Naive thymus-derived CD4-positive, alpha-beta T cell (primary cell): ENCODE data around the gene PDE8A. TPM values are rescaled to one million over a fixed set of nuclear protein-coding genes. Genes with fewer than 3 reads are reported as not detected.

Source experiments
- ATAC-seq: fragments of 150-1000 bp; cut with Tn5 transposase; 2 replicates; pipeline ENCODE4 v1.10.0; 2021; ENCODE audit warnings: mild to moderate bottlenecking, moderate library complexity
- CTCF ChIA-PET: fragments of 350-600 bp; sonication (Branson Sonifier 250); formaldehyde crosslinking; loops from one replicate; lab custom pipeline; 2021; ENCODE audit warnings: antibody characterized with exemption; lab: Charles Lee
- POLR2A ChIA-PET: fragments of 350-600 bp; sonication (Branson Sonifier 250); formaldehyde crosslinking; loops from one replicate; lab custom pipeline; 2021; ENCODE audit warnings: antibody characterized with exemption, inconsistent platforms; lab: Charles Lee
- DNase-seq, 9 donors: peaks; one replicate each; pipeline versions ENCODE4 v3.0.0 to v3.0.0-alpha.2; 2020 to 2022; ENCODE audit warnings: mixed read lengths in 1 of 9
- H3K27ac ChIP-seq: one replicate; pipeline ENCODE4 v1.7.0; 2013; ENCODE audit warnings: mild to moderate bottlenecking, low read depth, low read length, moderate library complexity
- H3K27me3 ChIP-seq, 2 donors: one replicate each; pipeline ENCODE4 v1.7.0; 2013; ENCODE audit warnings: low read length in 2 of 2, mild to moderate bottlenecking in 2 of 2, moderate library complexity in 2 of 2; ENCODE audit not compliant: control insufficient read depth in 2 of 2, insufficient read depth in 2 of 2
- H3K36me3 ChIP-seq, 3 experiments: 1 replicate in 2 of 3; 2 replicates in 1 of 3; pipeline ENCODE4 v1.7.0; 2013; ENCODE audit warnings: low read length in 3 of 3, mild to moderate bottlenecking in 3 of 3, moderate library complexity in 1 of 3; ENCODE audit not compliant: insufficient read depth in 3 of 3, control insufficient read depth in 2 of 3
- H3K4me1 ChIP-seq, 2 donors: one replicate each; pipeline ENCODE4 v1.7.0; 2013; ENCODE audit warnings: low read length in 2 of 2, mild to moderate bottlenecking in 2 of 2, moderate library complexity in 1 of 2; ENCODE audit not compliant: control insufficient read depth in 2 of 2, insufficient read depth in 2 of 2
- H3K4me3 ChIP-seq: 2 replicates; pipeline ENCODE4 v1.7.0; 2013; ENCODE audit warnings: mild to moderate bottlenecking, low read length
- H3K9me3 ChIP-seq, 3 experiments: 1 replicate in 2 of 3; 2 replicates in 1 of 3; pipeline ENCODE4 v1.7.0; 2013; ENCODE audit warnings: low read length in 3 of 3; ENCODE audit not compliant: control insufficient read depth in 2 of 3
- H3K27ac Mint-ChIP-seq, 9 donors: one replicate each; pipeline ENCODE4 v1.8.0; 2020 to 2022; ENCODE audit warnings: mixed read lengths in 9 of 9, mild to moderate bottlenecking in 8 of 9, moderate library complexity in 5 of 9, inconsistent platforms in 2 of 9
- H3K27me3 Mint-ChIP-seq, 5 donors: one replicate each; pipeline ENCODE4 v1.8.0; 2021 to 2022; ENCODE audit warnings: mixed read lengths in 5 of 5, mild to moderate bottlenecking in 1 of 5
- H3K36me3 Mint-ChIP-seq, 5 donors: one replicate each; pipeline ENCODE4 v1.8.0; 2020 to 2022; ENCODE audit warnings: mixed read lengths in 5 of 5, mild to moderate bottlenecking in 3 of 5, inconsistent platforms in 1 of 5
- H3K4me1 Mint-ChIP-seq, 7 donors: one replicate each; pipeline ENCODE4 v1.8.0; 2020 to 2022; ENCODE audit warnings: mixed read lengths in 7 of 7, mild to moderate bottlenecking in 3 of 7, inconsistent platforms in 1 of 7
- H3K4me3 Mint-ChIP-seq, 10 donors: one replicate each; pipeline ENCODE4 v1.8.0; 2020 to 2022; ENCODE audit warnings: mild to moderate bottlenecking in 10 of 10, mixed read lengths in 10 of 10, moderate library complexity in 6 of 10, inconsistent platforms in 2 of 10
- H3K9me3 Mint-ChIP-seq, 11 donors: one replicate each; pipeline ENCODE4 v1.8.0; 2020 to 2022; ENCODE audit warnings: mixed read lengths in 11 of 11, mild to moderate bottlenecking in 4 of 11, inconsistent platforms in 1 of 11, moderate library complexity in 1 of 11
- intact Hi-C, 2 donors: fragments of 100-400 bp; cut with micrococcal nuclease; formaldehyde crosslinking; loops; one replicate each; pipeline ENCODE4 v1.15.1; 2023
- polyA plus RNA-seq, 2 donors: library from polyadenylated mRNA; unstranded; fragments of 300-500 nt; fragmentation: Illumina TruSeq; gene quantifications; one replicate each; pipeline ENCODE4 v1.2.3, GENCODE V29; 2021
- total RNA-seq, 6 experiments: library from RNA in 5 of 6; stranded (reverse) in 5 of 6; gene quantifications; 1 replicate in 5 of 6; 2 replicates in 1 of 6; pipeline ENCODE4 v1.2.3 and lab custom pipeline; 2021 to 2026

The PDE8A gene
- total and polyA plus RNA-seq, 7 experiments from 2014 or later, result 1.7 to 43.3 (median 31.9) TPM

DNA sequence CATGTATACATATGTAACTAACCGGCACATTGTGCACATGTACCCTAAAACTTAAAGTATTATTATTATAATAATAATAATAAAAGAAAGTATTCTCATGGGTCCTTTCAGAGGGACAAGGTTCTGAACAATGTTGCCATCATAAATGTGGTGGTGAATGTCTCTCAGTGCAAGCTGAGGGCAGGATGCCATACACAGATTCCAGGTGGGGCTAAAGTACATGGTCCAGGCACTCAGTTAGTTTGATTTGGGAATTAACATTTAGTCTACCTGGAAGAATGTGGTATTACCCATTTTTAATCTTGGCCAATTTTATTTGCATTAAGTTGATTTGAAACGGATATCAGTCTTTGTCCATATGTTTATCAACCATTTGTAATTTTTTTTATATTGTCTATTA is 24.5 kb downstream of the PDE8A start:
- ChIA-PET CTCF (interaction anchor here (0.8 to 2.1 kb wide), 2 partner anchors 17 to 21 kb away, joined by 3 to 6 read pairs; no protein-coding TSS in a partner anchor), POLR2A (interaction anchor here (3.1 kb wide), 1 partner anchor 17 kb away, joined by 8 read pairs; no protein-coding TSS in a partner anchor)
- Mint-ChIP-seq H3K27ac (peak overlapping the region in 1 of 9 donors; percentile 78), H3K27me3 (no peaks in the 10 kb centered on the region), H3K4me3 (no peak overlapping the region), H3K4me1 (peaks cover 22 to 86% (median 77%) of the 10 kb centered on the region in 7 donors), H3K36me3 (peaks cover 0 to 5% (median 4%) of the 10 kb centered on the region in 5 donors), H3K9me3 (peaks cover 0 to 4% (median 0%) of the 10 kb centered on the region in 11 donors)
- H3K27ac ChIP-seq, result no peak overlapping the region
- no peaks in the 10 kb centered on the region for H3K9me3 ChIP-seq
- H3K4me1 ChIP-seq, result peaks cover under 1 to 5% of the 10 kb centered on the region in 2 donors
- H3K36me3 ChIP-seq, result no peaks in the 10 kb centered on the region
- intact Hi-C loops, result no loop called here
- DNase-seq (no peak), ATAC-seq (no peak)
- H3K4me3 ChIP-seq, result no peak overlapping the region
- H3K27me3 ChIP-seq, result no peaks in the 10 kb centered on the region

DNA sequence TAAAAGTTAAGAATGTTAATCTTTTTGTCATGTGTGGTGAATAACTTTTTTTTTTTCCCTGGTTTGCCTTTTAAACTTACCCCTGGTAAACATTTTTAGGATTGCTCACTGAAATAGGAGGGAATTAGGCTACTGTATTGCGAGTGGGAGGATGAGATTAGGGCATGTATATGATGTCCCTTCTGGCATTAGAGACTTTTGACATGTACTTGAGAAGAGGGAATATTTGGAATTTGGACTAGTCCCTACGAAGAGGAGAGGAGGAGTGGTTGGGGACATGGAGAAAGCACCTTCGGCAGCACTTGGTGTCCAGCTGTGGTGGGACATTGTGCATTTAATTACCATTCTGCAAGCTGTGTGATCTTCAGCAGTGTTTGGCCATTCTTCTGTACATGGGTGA is 25.0 kb downstream of the PDE8A start:
- H3K4me3 Mint-ChIP-seq, result no peak overlapping the region
- H3K9me3 Mint-ChIP-seq, result peaks cover 0 to 6% (median 0%) of the 10 kb centered on the region in 11 donors
- Histone ChIP-seq H3K27ac (no peak overlapping the region), H3K27me3 (no peaks in the 10 kb centered on the region), H3K9me3 (no peaks in the 10 kb centered on the region), H3K4me3 (no peak overlapping the region), H3K36me3 (no peaks in the 10 kb centered on the region), H3K4me1 (peaks cover 0 to 5% of the 10 kb centered on the region in 2 donors)
- H3K36me3 Mint-ChIP-seq, result peaks cover 0 to 6% (median 4%) of the 10 kb centered on the region in 5 donors
- ChIA-PET CTCF (no interaction called here), POLR2A (no interaction called here)
- H3K4me1 Mint-ChIP-seq, result peaks cover 18 to 83% (median 73%) of the 10 kb centered on the region in 7 donors
- H3K27me3 Mint-ChIP-seq, result no peaks in the 10 kb centered on the region
- intact Hi-C loops, result no loop called here
- no peak for DNase-seq
- ATAC-seq, result no peak
- peak overlapping the region in 2 of 9 donors; percentile 18 to 78 for H3K27ac Mint-ChIP-seq

- Histone ChIP-seq H3K4me3 (no peak overlapping the region), H3K9me3 (no peaks in the 10 kb centered on the region), H3K4me1 (peaks cover 0 to 5% of the 10 kb centered on the region in 2 donors), H3K27me3 (no peaks in the 10 kb centered on the region), H3K27ac (no peak overlapping the region), H3K36me3 (no peaks in the 10 kb centered on the region)
- no peak for ATAC-seq
- no peak overlapping the region for H3K4me3 Mint-ChIP-seq
- H3K4me1 Mint-ChIP-seq, result peaks cover 16 to 79% (median 69%) of the 10 kb centered on the region in 7 donors
- ChIA-PET CTCF (no interaction called here), POLR2A (interaction anchor here (1.4 kb wide), 1 partner anchor 26 kb away, joined by 4 read pairs; the partner anchor contains the start of gene PDE8A)
- H3K27ac Mint-ChIP-seq, result peak overlapping the region in 1 of 9 donors; percentile 18
- peaks cover 0 to 6% (median 4%) of the 10 kb centered on the region in 5 donors for H3K36me3 Mint-ChIP-seq
- H3K27me3 Mint-ChIP-seq, result no peaks in the 10 kb centered on the region
- peaks cover 0 to 6% (median 0%) of the 10 kb centered on the region in 11 donors for H3K9me3 Mint-ChIP-seq
- DNase-seq, result no peak
- intact Hi-C loops, result no loop called here
Observed at GRCh38 chr15:85007137-85007536, 25.5 kb downstream of the PDE8A start.

DNA sequence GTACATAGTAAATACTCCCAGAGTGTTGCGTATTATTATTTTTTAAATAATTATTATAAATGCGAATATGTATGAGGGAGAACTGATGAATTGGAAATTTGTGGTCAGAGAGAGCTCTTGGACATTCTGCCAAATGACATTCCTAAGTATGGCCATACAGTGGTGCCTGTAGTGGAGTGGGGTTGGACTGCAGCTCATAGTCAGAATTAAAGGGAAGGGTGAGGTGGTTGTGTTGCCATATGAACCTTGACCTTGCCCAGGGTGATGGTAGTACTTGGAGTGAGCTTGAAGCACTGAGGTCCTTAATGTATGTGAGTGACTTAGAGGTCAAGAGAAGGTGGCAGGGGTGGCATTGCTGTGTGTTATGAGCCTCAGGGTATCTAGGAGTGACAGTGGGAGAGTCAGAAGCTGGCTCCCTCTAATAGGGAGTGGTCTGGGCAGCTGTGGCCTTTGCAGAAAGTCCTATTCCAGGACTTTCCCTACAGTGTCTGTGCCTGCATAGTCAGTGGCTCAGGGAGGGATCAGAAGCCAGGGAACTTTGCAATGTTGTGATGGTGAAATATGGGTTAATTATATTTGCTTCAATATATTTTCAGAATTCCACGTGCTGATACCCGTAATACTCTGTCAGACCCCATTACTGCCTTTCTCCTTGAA is 26.2 kb downstream of the PDE8A start:
- POLR2A ChIA-PET, result interaction anchor here (1.4 to 1.5 kb wide), 2 partner anchors 20 to 27 kb away, joined by 3 to 4 read pairs; partner anchors contain the start of gene PDE8A
- ATAC-seq (no peak), DNase-seq (no peak)
- CTCF ChIA-PET, result no interaction called here
- no peaks in the 10 kb centered on the region for H3K27me3 Mint-ChIP-seq
- H3K4me3 Mint-ChIP-seq, result peak overlapping the region in 1 of 10 donors; percentile 20
- H3K36me3 Mint-ChIP-seq, result peaks cover 0 to 6% (median 4%) of the 10 kb centered on the region in 5 donors
- H3K9me3 Mint-ChIP-seq, result peaks cover 0 to 6% (median 0%) of the 10 kb centered on the region in 11 donors
- Histone ChIP-seq H3K36me3 (no peaks in the 10 kb centered on the region), H3K9me3 (no peaks in the 10 kb centered on the region), H3K27me3 (no peaks in the 10 kb centered on the region), H3K4me3 (no peak overlapping the region), H3K27ac (no peak overlapping the region), H3K4me1 (peaks cover 0 to 5% of the 10 kb centered on the region in 2 donors)
- peaks cover 10 to 73% (median 63%) of the 10 kb centered on the region in 7 donors for H3K4me1 Mint-ChIP-seq
- intact Hi-C loops, result no loop called here
- peak overlapping the region in 1 of 9 donors; percentile 23 for H3K27ac Mint-ChIP-seq

DNA sequence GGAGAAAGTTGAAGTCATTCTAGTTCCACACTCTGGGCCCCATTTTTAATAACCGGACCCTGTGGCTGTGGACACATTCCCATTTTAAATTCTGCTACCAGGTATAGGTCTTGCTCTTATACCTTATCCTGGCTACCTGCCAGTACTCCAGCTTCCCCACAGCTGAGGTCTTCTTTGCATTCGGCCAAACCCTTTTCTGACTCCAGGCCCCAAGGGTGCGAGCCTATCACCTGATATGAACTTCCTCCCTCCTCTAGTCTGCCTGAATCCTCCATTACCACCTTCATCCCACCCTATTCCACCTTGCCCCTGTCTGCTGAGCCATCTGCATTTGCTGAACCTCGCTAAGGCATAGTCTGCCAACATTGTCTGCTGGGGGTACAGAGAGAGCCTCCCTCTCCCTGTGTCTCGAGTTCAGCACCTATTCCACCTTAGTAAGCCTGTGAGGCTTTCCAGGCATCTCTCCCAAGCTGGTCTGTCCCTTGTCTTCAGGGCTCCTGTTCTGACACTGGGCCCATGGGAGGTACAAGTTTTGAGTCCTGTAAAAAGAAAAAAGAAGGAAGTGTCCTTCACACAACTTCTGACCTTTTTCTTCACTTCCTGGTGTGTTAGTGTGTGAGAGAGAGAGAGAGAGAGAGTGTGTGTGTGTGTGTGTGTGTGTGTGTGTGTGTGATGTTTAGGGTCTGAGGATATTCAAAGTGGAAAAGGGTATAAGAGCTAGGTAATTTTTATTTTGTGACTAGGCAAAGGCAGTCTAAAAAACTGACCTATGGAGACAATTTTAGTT is 27.0 kb downstream of the PDE8A start:
- CTCF ChIA-PET, result interaction anchor here (0.7 kb wide), 1 partner anchor 1864 kb away, joined by 3 read pairs; no protein-coding TSS in a partner anchor
- H3K4me3 Mint-ChIP-seq, result peak overlapping the region in 2 of 10 donors; percentile 7 to 20

GRCh38 chr15:85009435-85009834 is 27.8 kb downstream of the PDE8A start:
- H3K36me3 ChIP-seq, result no peaks in the 10 kb centered on the region
- H3K4me1 Mint-ChIP-seq, result peaks cover 10 to 73% (median 62%) of the 10 kb centered on the region in 7 donors
- no peak overlapping the region for H3K4me3 ChIP-seq
- ChIA-PET POLR2A (interaction anchor here (1.5 kb wide), 1 partner anchor 21 kb away, joined by 3 read pairs; no protein-coding TSS in a partner anchor), CTCF (interaction anchor here (1.5 kb wide), 1 partner anchor 14 kb away, joined by 3 read pairs; no protein-coding TSS in a partner anchor)
- ATAC-seq, result no peak
- no peak overlapping the region for H3K4me3 Mint-ChIP-seq
- peaks cover 0 to 5% of the 10 kb centered on the region in 2 donors for H3K4me1 ChIP-seq
- no peak overlapping the region for H3K27ac ChIP-seq
- no peak for DNase-seq
- no peaks in the 10 kb centered on the region for H3K9me3 ChIP-seq
- H3K27ac Mint-ChIP-seq, result peak overlapping the region in 1 of 9 donors; percentile 51
- H3K9me3 Mint-ChIP-seq, result peaks cover 0 to 6% (median 0%) of the 10 kb centered on the region in 11 donors
- H3K36me3 Mint-ChIP-seq, result peaks cover 0 to 6% (median 4%) of the 10 kb centered on the region in 5 donors
- intact Hi-C loops, result no loop called here
- H3K27me3 ChIP-seq, result no peaks in the 10 kb centered on the region
- no peaks in the 10 kb centered on the region for H3K27me3 Mint-ChIP-seq

More for the DNA sequence above, 27.0 kb downstream of the PDE8A start:
- Mint-ChIP-seq H3K9me3 (peaks cover 0 to 6% (median 0%) of the 10 kb centered on the region in 11 donors), H3K4me1 (peaks cover 10 to 75% (median 63%) of the 10 kb centered on the region in 7 donors), H3K36me3 (peaks cover 0 to 6% (median 4%) of the 10 kb centered on the region in 5 donors), H3K27ac (peak overlapping the region in 5 of 9 donors; percentile 4 to 76 (median 32)), H3K27me3 (no peaks in the 10 kb centered on the region)
- DNase-seq, result no peak
- H3K9me3 ChIP-seq, result no peaks in the 10 kb centered on the region
- peaks cover 0 to 5% of the 10 kb centered on the region in 2 donors for H3K4me1 ChIP-seq
- POLR2A ChIA-PET, result interaction anchor here (1.4 to 1.5 kb wide), 2 partner anchors 20 to 28 kb away, joined by 3 to 4 read pairs; partner anchors contain the start of gene PDE8A
- no peaks in the 10 kb centered on the region for H3K36me3 ChIP-seq
- intact Hi-C loops, result no loop called here
- H3K4me3 ChIP-seq, result no peak overlapping the region
- no peak overlapping the region for H3K27ac ChIP-seq
- no peaks in the 10 kb centered on the region for H3K27me3 ChIP-seq
- ATAC-seq, result no peak
